HL-60 (cell line): ENCODE results near the gene SOCS7.

Experiments
- DNase-seq, 2 experiments: peaks; one replicate each; pipeline ENCODE4 v3.0.0-alpha.2; 2010 to 2020; ENCODE audit warnings: low read depth in 1 of 2, low spot score in 1 of 2
- H3K27ac ChIP-seq: fragments of 250-450 bp; sonication (Bioruptor Pico); replicated peaks from 2 replicates; pipeline ENCODE4 v1.5.1; 2020; ENCODE audit warnings: mild to moderate bottlenecking, moderate library complexity
- H3K27me3 ChIP-seq: fragments of 250-450 bp; sonication (Bioruptor Pico); 2 replicates; pipeline ENCODE4 v1.5.1; 2021; ENCODE audit warnings: mild to moderate bottlenecking, moderate library complexity; ENCODE audit not compliant: insufficient read depth, poor library complexity, severe bottlenecking
- H3K4me3 ChIP-seq: replicated peaks from 2 replicates; pipeline ENCODE4 v1.5.1; 2011; ENCODE audit warnings: mild to moderate bottlenecking, control low read depth, low read length; ENCODE audit not compliant: insufficient read depth
- CTCF ChIP-seq: IDR thresholded peaks from one replicate; pipeline ENCODE4 v1.5.1; 2011; ENCODE audit warnings: low read length, control low read depth, inconsistent platforms; ENCODE audit not compliant: insufficient read depth
- GABPA ChIP-seq: IDR thresholded peaks from 2 replicates; pipeline ENCODE4 v1.6.1; 2012; ENCODE audit warnings: low read depth
- POLR2AphosphoS5 ChIP-seq: IDR thresholded peaks from 2 replicates; pipeline ENCODE4 v1.6.1; 2012; ENCODE audit warnings: low read depth
- REST ChIP-seq: IDR thresholded peaks from 2 replicates; pipeline ENCODE4 v1.6.1; 2012; ENCODE audit warnings: low read depth; ENCODE audit not compliant: insufficient replicate concordance
- SPI1 ChIP-seq: IDR thresholded peaks from 2 replicates; pipeline ENCODE4 v1.6.1; 2012; ENCODE audit warnings: low read depth, mild to moderate bottlenecking, borderline replicate concordance

The SOCS7 gene

GRCh38 chr17:38334480-38335364 is 16.9 kb upstream of the SOCS7 start:
- DNase-seq = no peak
- no peak for TF ChIP-seq GABPA
- no peak for TF ChIP-seq SPI1
- TF ChIP-seq CTCF = no peak
- no peak for TF ChIP-seq REST
- TF ChIP-seq POLR2AphosphoS5 = no peak
- Histone ChIP-seq H3K4me3 (no peak overlapping the region), H3K27me3 (no peaks in the 10 kb centered on the region), H3K27ac (no peak overlapping the region)

- DNase-seq = no peak
- Histone ChIP-seq H3K27ac (no peak overlapping the region), H3K27me3 (no peaks in the 10 kb centered on the region), H3K4me3 (no peak overlapping the region)
- TF ChIP-seq POLR2AphosphoS5 (no peak), GABPA (no peak), CTCF (no peak), SPI1 (no peak)
Observed at GRCh38 chr17:38336838-38337237, 14.8 kb upstream of the SOCS7 start.

GRCh38 chr17:38338053-38338452 is 13.6 kb upstream of the SOCS7 start:
- H3K4me3 ChIP-seq = no peak overlapping the region
- DNase-seq = no peak
- no peak overlapping the region for H3K27ac ChIP-seq
- no peak for TF ChIP-seq POLR2AphosphoS5
- no peak for TF ChIP-seq SPI1
- TF ChIP-seq REST = no peak
- TF ChIP-seq GABPA = no peak
- TF ChIP-seq CTCF = no peak
- no peaks in the 10 kb centered on the region for H3K27me3 ChIP-seq
